ENCODE data around the gene SLAMF9.

The SLAMF9 gene

GRCh38 chr1:159953536-159954515, at the start of gene SLAMF9:
TSS of gene SLAMF9 (minus strand) at chr1:159954237. CDS start at chr1:159954137, 100 bp downstream.
- no peak for TF ChIP-seq CTCF (IDR thresholded peaks at IDR 0.05; ENCODE audit: low read depth, low read length)
- in situ Hi-C loops (cut with HindIII; ENCODE audit: low sequenced_read_pairs), result no loop called here
- peak; percentile 44 for DNase-seq (ENCODE audit: low read depth, low spot score)
- H3K4me3 ChIP-seq (ENCODE audit: low read depth, low read length), result no peak within 1 kb of the TSS

GRCh38 chr1:160001440-160001839, 47.4 kb upstream of the SLAMF9 start:
- in situ Hi-C loops (cut with HindIII; ENCODE audit: low sequenced_read_pairs), result no loop called here
- TF ChIP-seq CTCF (IDR thresholded peaks at IDR 0.05; ENCODE audit: low read depth, low read length), result no peak

GRCh38 chr1:159999204-159999603, 45.2 kb upstream of the SLAMF9 start:
- no peak for TF ChIP-seq CTCF (IDR thresholded peaks at IDR 0.05; ENCODE audit: low read depth, low read length)
- peak; percentile 38 for DNase-seq (ENCODE audit: low read depth, low spot score)
- in situ Hi-C loops (cut with HindIII; ENCODE audit: low sequenced_read_pairs), result no loop called here
- no peak overlapping the region for H3K4me3 ChIP-seq (ENCODE audit: low read depth, low read length)

More at GRCh38 chr1:160001440-160001839, 47.4 kb upstream of the SLAMF9 start:
- DNase-seq (ENCODE audit: low read depth, low spot score), result no peak
- H3K4me3 ChIP-seq (ENCODE audit: low read depth, low read length), result no peak overlapping the region

- DNase-seq (ENCODE audit: low read depth, low spot score), result peak; percentile 91
- no peak overlapping the region for H3K4me3 ChIP-seq (ENCODE audit: low read depth, low read length)
- in situ Hi-C loops (cut with HindIII; ENCODE audit: low sequenced_read_pairs), result no loop called here
- no peak for TF ChIP-seq CTCF (IDR thresholded peaks at IDR 0.05; ENCODE audit: low read depth, low read length)
Observed at GRCh38 chr1:159996653-159997052, 42.6 kb upstream of the SLAMF9 start.

- DNase-seq (ENCODE audit: low read depth, low spot score), result no peak
- no peak overlapping the region for H3K4me3 ChIP-seq (ENCODE audit: low read depth, low read length)
- in situ Hi-C loops (cut with HindIII; ENCODE audit: low sequenced_read_pairs), result no loop called here
- TF ChIP-seq CTCF (IDR thresholded peaks at IDR 0.05; ENCODE audit: low read depth, low read length), result no peak
Observed at GRCh38 chr1:159994896-159995295, 40.9 kb upstream of the SLAMF9 start.

GRCh38 chr1:159993911-159994310, 39.9 kb upstream of the SLAMF9 start:
- no peak for DNase-seq (ENCODE audit: low read depth, low spot score)
- in situ Hi-C loops (cut with HindIII; ENCODE audit: low sequenced_read_pairs), result no loop called here
- no peak overlapping the region for H3K4me3 ChIP-seq (ENCODE audit: low read depth, low read length)
- no peak for TF ChIP-seq CTCF (IDR thresholded peaks at IDR 0.05; ENCODE audit: low read depth, low read length)
